Superior temporal gyrus (tissue), 1 donor: Measurements from ENCODE around the gene MAML3.

Experiments
- DNase-seq: peaks from one replicate; pipeline ENCODE4 v3.0.0-alpha.2; 2016; ENCODE audit errors: extremely low spot score

The MAML3 gene

DNA sequence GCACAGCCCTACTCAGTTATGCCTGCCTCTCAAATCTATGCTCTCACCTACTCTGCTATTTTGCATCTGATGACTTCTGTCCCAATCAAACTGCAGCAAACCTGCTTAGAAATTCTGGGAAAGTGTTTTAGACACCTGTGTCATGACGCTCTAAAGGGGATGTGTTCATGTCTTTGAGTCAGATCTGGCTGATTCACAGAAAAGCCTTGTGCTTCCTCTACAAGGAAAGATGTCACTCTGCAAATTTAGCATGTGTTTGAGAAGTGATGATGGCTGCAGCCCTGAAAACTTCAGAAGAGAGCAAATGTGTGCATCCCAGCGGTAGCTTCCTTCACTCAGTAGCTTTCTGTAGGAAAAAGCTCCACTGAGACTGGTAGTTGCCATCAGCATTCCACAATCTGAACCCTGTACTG, 253.0 kb downstream of the MAML3 start:
- DNase-seq = peak; percentile 56

DNA sequence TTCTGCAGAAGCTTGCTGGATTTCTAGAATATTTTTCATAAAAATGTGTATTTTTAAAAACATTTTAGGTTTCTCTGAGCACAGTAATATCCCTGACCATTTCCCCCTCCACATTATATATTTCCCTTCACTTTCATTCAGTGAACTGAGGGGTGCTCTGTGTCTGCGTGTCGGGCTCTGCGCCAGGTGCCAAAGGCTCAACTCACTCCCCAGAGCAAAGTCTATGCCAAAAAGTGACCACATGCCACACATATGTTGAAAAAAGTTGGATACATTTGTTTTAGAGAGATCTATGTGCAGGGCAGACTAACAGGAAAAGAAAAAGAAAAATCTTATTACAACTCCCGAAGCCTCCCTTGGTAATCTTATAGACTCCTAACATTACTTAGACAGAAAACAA, 254.6 kb downstream of the MAML3 start:
- DNase-seq = no peak

DNA sequence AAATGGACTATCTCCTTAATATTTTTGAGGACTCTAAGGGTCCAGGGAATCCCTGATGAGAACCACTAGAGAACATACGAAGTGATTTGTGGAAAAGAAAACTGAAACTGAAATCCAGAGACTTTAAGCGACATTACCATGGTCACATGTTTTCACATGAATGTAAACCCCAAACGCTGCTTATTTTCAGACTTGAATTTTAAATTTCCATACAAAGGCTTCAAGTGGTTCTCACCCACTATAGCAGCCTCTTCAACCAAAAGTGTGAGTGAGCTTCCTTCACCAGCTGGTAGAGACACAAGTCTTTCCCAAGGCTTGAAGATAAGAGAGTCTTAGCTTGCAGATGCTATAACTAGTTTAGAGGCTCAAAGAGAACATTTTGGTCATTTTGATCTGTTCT, 255.7 kb downstream of the MAML3 start:
- DNase-seq = no peak

DNA sequence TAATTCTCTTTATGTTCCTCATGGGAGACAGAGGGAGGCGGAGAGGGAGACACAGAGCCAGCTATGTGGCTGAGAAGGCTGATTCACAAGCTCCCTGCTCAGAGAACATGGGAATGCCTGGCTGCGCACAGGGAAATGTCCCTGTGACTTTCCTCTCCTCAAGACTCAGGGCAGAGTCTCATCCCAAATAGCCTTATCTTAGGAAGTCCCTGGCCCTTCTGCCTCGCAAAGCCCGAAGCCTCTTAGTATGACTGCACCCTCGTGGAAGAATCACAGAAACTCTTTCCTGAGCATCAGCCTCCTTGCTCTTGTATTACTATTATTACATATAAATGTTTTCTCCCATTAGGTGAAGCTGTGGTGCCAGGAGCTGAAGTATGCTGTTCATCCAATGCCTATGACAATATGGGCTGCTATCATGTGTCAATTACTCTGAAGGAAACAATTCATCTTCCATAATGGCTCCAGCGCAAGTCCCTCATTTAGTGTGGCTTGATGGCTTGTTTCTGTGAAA, 257.8 kb downstream of the MAML3 start:
- no peak for DNase-seq

DNA sequence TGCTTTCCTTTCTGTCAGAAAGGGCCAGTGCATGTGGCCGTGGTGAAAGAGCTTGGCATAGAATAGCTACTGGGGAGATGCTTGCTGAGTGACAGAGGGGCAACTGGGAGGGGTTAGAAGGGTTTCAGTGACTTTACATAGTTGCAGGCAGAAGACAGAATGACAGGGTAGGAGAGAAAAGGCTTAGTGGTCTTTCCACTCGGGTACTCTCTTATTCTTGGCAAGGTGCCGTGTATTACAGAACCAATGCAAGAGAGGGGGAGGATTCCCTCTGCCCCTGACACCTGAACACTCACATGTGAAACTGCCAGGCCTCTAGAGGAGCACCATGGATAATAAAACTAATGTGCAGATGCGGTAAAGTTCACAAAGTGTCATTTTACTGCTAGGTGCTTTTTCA, 260.2 kb downstream of the MAML3 start:
- no peak for DNase-seq

DNA sequence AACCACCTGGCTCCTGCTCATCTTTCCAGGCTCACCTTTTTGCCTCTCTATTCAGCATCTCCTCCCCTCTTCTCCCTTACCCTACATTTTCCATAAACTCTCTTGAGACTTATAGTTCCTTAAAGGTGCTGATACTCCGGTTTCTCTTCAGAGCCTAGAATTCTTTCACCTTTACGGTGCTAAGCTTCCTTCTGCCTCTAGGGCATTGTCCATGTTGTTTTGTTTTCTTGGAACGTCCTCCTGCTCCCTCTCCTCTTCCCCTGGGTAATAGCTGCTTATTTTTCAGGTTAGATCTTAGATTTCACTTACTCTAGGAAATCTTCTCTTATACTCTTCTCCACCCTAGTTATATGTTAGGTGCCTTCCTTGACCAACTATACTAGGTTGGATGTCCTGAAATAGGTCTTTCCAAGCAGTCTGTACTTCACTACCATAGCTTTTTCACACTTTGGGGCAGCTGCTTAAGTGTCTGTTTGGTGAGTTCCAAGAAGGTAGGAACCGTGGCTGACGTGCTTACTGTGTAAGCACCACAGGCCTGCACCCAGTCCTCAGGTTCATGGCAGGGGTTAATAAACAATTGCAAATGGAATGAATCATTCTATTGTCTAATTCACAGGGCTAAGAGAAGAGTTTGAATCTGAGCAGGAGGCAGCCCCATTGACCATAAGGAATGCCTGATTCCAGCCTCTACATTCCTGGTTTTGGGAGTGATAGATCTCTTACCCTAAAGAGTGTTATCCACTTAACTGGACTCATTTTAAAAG, 260.8 kb downstream of the MAML3 start:
- no peak for DNase-seq

DNA sequence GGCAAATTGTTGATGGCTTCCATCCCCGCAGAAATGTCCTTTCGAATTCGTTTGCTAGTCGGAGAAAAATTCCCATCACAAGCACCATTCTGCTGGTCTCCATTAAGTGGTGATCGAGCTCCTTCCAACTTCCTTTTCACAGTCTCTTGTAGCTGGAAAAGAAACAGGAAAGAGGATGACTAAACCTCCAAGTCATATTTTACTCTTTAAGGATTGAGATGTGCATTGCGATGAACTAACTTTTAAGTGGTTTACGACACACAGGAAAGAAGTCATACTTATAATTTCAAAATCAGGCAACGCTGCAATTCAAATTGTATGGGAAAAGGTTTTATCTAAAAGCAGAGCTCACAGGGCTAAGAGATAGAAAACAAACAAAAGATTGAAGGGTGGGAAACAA, 263.2 kb downstream of the MAML3 start:
- DNase-seq = no peak

DNA sequence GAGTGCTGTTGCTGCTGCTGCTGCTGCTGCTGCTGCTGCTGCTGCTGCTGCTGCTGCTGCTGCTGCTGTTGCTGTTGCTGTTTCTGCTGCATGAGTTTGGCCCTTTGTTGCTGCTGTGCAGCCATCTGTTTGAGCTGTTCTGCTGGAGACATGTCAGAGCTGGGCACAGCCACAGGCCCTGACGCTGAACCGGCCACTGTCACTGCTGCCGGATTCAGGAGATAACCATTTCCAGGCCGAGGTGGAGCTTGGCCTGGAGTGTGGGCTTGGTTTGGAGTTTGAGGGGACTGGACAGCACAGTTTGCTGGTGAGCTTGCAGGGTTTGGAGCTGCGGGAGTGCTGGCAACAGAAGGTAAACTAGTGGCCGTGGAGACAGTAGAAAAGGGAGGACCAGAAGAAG, 264.1 kb downstream of the MAML3 start:
- DNase-seq = no peak

DNA sequence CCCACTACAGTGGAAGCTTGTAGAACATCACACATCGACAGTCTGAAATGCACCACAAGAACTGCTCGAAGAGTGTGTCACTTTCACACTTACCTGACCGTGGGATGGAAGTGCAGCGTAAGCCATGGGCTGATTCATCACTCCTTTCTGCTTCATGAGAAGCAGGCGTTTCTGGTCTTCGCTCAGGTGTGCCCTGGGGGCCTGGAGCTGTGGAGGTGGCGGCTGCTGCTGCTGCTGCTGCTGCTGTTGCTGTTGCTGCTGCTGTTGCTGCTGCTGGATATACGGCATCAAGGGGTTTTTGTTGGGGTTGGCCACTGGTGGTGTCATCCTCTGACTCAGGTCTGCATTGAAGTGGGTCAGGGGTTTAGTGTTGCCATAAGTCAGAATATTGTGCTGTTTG, 264.7 kb downstream of the MAML3 start:
- DNase-seq = no peak

DNA sequence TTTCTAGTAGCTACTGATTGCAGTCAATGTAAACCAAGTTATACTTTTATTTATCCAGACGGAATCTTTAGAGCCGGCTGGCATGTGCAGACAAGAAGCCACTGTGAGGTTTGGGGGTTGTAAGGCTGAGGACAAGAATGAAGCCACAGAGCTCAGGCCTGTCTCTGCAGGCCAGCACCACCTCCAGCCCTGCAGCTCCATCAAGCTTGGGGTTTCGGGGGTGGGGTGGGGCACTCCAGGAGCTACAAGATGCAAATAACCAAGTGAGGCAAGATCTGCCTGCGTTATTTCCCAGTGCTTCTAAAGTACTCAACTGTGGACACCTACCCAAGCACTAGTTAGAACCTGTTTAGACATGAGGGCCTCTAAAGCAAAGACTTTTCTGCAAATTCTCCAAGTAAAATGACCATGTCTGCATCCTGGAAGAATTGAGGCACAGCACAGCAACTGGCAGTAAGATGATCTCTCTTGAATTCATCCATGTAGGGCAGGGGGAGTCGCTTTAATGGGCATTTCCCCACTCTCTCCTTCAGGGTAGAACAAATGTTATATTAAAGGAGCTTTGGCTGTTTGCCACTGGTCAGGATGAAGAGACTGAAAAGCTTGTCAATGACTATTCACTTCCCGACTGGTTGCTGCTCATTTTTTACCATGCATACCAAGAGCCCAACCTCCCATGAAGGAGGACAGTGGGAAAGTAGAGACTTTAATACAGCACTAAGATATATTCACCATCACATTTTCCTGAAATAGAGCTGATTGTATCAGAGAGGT, 265.8 kb downstream of the MAML3 start:
- DNase-seq = no peak

DNA sequence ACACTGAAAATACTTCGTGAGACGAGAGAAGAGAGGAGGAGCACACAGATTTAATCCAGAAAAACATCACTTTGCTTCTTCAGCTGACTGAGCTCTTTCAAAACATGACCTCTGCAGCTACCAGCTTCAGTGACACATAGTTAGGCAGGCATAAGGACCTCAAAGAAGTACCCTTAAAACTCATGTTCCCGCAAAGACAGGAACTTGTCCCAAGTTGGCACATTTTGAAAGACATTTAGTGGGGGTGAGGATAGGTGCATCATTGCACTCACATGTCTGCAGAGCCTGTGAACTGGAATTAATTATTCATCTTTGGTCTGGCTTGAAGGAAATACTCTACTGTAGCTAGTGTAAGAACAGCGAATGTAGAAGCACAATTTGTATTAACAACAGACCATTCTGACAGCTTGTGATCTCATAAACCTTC, 266.6 kb downstream of the MAML3 start:
- DNase-seq = peak; percentile 63

DNA sequence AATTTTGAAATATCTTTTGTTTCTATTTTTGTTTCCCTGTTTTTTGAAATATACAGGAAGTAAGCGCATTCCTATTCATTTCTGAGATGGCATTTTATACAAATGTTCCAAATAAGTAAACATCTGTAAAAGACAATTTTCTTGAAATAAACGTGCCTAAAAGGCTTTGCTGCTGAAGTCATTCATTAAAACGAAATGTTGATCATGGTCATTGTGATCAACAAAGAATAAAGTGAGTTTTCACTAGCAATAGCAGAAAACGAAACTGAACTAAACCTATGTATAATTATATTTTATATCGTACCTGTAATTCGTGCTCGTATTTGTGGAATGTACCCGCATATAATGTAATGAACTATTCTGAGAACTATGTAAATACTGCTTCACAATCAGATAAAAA, 267.2 kb downstream of the MAML3 start:
- no peak for DNase-seq

DNA sequence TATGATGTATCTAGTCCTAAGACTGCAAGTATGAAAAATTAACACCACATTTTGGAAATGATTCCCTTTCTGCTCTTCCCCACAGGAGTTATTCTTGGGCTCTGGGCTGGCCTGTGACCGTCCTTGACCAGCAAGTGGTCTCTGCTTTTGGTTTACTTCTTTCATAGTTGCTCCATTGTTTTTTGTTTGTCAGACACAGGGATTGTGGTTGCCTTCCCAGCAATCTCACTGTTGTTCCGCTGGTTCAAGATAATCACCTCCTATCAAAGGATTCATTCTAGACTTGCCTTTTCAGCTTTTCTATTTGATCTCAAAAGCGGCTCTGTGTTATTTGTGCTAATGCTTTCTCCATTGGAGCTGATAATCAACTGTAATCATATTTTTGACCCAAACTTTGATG, 269.5 kb downstream of the MAML3 start:
- peak; percentile 57 for DNase-seq

DNA sequence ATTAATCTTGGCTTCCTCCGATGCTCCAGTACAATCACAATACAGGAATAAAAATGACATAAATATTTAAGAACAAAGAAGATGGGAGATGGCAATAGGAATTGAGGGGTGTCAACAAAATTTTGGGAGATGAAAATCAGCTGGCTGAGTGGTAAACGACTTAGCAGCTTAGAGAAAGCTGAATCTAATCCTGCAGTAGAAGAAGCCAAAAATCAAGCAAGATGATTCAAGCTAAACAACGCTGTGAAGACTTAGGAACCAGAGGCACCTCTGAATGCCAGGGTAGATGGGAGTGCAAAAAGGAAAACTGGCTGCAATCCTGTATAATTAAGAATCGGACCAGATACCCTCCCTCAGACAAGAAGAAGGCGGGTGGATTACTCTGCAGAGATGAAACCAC, 273.1 kb downstream of the MAML3 start:
- no peak for DNase-seq

DNA sequence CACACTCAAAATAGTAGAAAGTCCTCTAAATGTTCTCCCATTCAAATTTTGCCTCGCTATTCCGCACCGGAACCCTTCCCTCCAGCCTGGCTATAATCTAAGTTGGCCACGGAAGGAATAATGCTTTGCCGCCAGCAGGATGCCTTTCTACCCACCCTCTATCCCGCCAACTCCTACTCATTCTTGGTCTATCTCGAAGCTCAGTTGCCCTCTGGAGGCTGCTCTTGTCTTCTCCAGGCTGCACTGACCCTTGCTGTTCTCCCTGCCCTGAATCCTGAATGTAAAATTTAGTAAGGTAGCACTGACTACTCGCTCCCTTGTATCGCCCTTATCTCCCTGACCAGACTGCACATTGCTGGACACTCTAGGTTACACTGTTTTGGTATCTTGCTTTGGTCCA, 275.9 kb downstream of the MAML3 start:
- no peak for DNase-seq

DNA sequence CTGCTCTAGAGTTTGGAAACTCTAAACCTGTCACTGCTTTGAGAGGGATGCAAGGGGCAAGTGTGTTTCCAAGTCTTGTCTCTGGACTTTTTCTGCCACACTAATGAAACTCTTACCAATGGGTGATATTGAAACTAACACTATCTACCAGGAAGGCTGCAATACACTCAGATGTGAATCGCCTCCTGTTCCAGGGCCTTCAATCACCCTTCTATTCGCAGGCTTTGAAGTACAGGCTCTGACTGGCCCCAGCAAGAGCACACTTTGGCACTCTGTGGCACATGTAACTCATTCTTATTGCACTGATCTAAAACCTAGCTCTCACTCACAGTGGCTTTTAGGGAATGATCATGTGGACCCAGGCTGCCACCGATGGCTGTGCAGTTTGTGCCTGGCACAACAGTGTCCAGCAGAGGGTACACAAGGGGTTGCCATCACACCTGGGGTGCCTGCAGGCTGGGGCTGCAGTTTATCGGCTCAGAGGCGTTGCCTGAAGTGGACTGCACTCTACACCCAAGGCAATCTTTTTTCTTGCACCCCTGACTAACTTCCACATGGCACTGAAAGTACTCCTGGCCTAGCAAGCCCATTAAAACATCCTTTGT, 277.5 kb downstream of the MAML3 start:
- DNase-seq = no peak

DNA sequence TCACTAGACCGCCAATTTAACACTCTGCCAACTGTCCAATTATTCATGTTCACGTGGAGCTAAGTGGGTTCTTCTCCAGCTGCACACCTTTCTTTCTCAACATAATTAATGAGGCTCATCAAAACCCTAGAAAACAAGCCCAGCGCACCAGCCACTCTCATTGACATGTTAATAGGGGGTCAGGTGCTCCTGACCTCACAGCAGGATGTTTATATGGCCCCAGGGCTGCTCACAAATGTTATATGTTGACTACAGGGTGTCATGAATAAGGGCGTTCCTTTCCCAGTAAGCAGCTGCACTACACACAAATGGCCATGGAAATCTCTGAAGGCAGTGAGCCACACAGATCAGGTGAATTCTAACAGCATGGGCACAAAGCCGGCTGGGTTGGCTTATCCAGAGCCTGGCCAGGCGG, 278.6 kb downstream of the MAML3 start:
- DNase-seq = no peak

DNA sequence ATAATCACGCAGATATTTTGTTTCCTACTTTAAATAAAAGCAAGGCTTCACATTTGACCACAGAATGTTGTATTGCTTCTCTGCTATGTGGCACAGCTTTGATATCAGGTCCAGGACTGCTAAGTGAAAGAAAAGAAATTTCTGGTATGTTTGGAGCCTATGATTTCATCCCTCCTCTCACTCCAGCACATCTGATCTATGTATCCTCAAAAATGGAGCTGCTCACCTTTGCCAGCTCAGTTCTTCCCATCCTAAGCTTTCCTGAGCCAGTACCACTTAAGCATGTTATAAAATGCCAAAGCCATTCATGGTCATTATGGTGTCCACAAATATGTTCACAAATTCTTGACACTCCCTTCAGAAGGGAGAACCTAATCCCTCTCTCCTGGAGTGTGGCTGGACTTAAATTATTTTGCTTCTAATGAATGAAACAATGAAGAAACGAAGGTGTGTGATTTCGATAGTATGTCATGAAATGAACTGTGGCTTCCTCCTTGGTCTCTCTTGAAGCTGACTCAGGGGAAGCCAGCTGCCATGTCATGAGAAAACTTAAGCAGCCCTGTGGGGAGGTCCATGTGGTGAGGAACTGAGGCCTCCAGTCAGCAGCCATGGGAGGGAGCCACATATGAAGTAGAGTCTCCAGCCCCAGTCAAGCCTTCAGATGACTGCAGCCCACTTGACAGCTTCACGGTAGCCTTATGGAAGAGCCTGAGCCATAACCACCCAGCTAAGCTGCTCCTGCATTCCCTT, 280.7 kb downstream of the MAML3 start:
- DNase-seq = no peak

DNA sequence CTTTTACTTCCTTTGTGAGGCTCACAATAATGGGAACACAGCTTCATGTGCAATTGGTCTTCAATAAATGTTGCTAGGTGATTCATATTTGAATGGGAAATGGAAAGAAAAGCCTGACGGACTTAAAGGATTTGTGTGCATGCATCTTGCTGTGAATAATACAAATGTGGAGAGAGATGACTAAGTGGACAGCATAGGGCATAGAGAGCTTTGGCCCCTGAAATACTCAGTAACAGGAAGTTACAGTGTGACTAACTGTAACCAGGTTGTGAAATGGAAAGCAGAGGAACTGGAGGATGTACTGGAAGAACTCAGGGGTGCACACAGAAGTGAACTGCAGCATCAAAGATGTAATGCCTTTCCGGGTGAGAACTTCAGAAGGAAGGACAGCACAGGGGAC, 281.7 kb downstream of the MAML3 start:
- no peak for DNase-seq

DNA sequence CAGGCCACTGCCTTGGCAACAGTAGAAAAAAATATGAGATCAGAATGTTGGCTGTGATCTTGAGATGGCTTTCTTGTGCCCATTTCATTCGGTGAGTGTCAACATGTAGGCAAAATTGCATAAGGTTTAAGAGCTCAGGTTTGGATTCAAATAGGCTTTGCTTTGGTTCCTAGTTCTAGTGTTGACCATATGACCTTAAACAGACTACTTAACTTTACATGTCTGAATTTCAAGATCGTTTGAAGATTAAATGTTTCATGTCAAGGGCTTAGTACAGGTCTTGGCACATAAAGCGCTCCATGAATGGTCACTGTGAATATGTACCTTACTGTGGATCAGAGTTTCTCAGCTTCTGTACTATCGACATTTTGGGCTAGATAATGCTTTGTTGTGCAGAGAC, 284.2 kb downstream of the MAML3 start:
- no peak for DNase-seq

DNA sequence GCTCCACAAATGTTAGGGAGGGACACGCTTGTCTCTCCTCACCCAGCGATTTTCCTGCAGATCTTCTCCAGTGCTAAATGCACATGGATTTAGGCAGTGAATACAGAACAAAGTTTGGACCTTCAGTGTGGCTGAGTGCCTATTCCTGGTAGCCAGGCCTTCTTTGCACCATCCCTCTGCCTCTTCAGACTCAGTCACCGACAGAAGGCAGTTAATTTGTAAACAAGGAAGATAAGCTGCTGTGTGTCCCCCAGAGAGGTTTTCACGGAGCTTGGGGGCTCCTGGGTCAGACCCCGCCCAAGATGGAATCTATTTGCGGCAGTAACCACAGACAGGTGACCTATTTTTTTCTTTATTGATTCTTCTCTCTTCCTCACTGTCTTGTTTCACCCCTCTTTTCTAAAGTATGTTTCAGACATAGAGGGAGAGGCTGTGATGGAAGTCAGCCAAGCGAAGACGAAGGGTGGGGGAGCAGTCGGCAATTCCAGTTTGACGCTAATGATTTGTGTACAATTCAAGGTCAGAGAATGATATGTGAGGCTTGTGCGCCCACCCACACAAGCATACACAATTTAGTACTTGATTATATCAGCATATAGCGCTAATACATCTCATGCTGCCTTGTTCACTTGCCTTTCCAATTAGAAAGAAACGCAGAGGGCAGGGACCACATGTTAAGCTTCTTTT, 287.6 kb downstream of the MAML3 start:
- DNase-seq = no peak
